Activated CD4-positive, alpha-beta T cell treated with anti-CD3 and anti-CD28 coated beads, Interleukin-10, Interleukin-2, amounts not matched to agents 100 ng/mL and 50 ng/mL, durations not matched to agents 16 hours and 8 hours (primary cell): ENCODE data around the gene PHLDA3.
A peak's percentile ranks its signal among the peaks of the same experiment; 100 is the strongest.

Experiments
- DNase-seq: peaks from one replicate; pipeline ENCODE4 v3.0.0-alpha.2; 2020

The PHLDA3 gene

GRCh38 chr1:201461645-201462441 is 7.1 kb downstream of the PHLDA3 start:
- DNase-seq, result no peak

- no peak for DNase-seq
Measured at GRCh38 chr1:201460814-201461644, 8.0 kb downstream of the PHLDA3 start.

GRCh38 chr1:201459775-201460174 is 9.2 kb downstream of the PHLDA3 start:
- no peak for DNase-seq

GRCh38 chr1:201459052-201459451 is 9.9 kb downstream of the PHLDA3 start:
- no peak for DNase-seq

- no peak for DNase-seq
Measured at GRCh38 chr1:201457508-201457960, 11.5 kb downstream of the PHLDA3 start.

- DNase-seq, result no peak
Measured at GRCh38 chr1:201456499-201457309, 12.3 kb downstream of the PHLDA3 start.

- no peak for DNase-seq
Measured at GRCh38 chr1:201455098-201455497, 13.9 kb downstream of the PHLDA3 start.

GRCh38 chr1:201454608-201455007 is 14.4 kb downstream of the PHLDA3 start:
- DNase-seq, result no peak

- no peak for DNase-seq
Measured at GRCh38 chr1:201452866-201453265, 16.1 kb downstream of the PHLDA3 start.

- no peak for DNase-seq
Measured at GRCh38 chr1:201450721-201451291, 18.2 kb downstream of the PHLDA3 start.

- no peak for DNase-seq
Measured at GRCh38 chr1:201448990-201449389, 20.0 kb downstream of the PHLDA3 start.

- peak; percentile 79 for DNase-seq
Measured at GRCh38 chr1:201447903-201448871, 20.8 kb downstream of the PHLDA3 start.

- DNase-seq, result no peak
Measured at GRCh38 chr1:201445310-201445709, 23.7 kb downstream of the PHLDA3 start.

- DNase-seq, result no peak
Measured at GRCh38 chr1:201444792-201445191, 24.2 kb downstream of the PHLDA3 start.

GRCh38 chr1:201443747-201444146 is 25.2 kb downstream of the PHLDA3 start:
- DNase-seq, result no peak

- no peak for DNase-seq
Measured at GRCh38 chr1:201436969-201437368, 32.0 kb downstream of the PHLDA3 start.

GRCh38 chr1:201436393-201436792 is 32.6 kb downstream of the PHLDA3 start:
- no peak for DNase-seq

- no peak for DNase-seq
Measured at GRCh38 chr1:201434266-201434665, 34.7 kb downstream of the PHLDA3 start.

- DNase-seq, result no peak
Measured at GRCh38 chr1:201433609-201434008, 35.4 kb downstream of the PHLDA3 start.

GRCh38 chr1:201430776-201431175 is 38.2 kb downstream of the PHLDA3 start:
- no peak for DNase-seq

GRCh38 chr1:201429736-201430501 is 39.1 kb downstream of the PHLDA3 start:
- no peak for DNase-seq
